GM21737 (cell line): Measurements from ENCODE around the gene PRAMEF4.
"Not testable (repeated sequence)": the region's sequence is repeated elsewhere in the genome, so short reads cannot be mapped to it uniquely, and the experiment has no call there.

Experiments
- ATAC-seq: cut with Tn5 transposase; IDR thresholded peaks from one replicate; pipeline ENCODE4 v1.9.1; 2021; ENCODE audit warnings: mild to moderate bottlenecking, moderate library complexity; ENCODE audit not compliant: unreplicated experiment

The PRAMEF4 gene

GRCh38 chr1:12886101-12886500 is at the start of gene PRAMEF4:
Gene PRAMEF4, minus strand, starts transcription at chr1:12886201. Its CDS starts 2,807 bp downstream, at chr1:12883394.
- ATAC-seq, result not testable (repeated sequence)

DNA sequence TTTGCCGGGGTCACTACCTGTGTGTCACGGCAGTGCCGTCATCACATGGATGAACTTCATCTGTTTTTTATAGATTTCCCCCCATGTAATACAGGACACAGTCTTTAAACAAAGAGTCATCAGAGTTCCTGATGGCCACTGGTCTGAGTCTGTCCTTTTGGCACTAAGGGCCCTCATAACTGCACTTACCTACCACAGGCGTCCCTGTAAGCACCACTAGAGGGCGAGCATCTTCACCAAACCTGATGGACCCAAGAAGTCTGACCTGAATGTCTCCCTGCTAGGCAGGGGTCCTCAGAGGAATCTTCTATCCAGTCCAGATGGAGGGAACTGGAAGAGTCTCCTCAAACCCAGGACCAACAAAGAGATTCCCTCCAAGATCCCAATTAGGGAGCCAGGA is 38.4 kb upstream of the PRAMEF4 start:
- ATAC-seq, result not testable (repeated sequence)

DNA sequence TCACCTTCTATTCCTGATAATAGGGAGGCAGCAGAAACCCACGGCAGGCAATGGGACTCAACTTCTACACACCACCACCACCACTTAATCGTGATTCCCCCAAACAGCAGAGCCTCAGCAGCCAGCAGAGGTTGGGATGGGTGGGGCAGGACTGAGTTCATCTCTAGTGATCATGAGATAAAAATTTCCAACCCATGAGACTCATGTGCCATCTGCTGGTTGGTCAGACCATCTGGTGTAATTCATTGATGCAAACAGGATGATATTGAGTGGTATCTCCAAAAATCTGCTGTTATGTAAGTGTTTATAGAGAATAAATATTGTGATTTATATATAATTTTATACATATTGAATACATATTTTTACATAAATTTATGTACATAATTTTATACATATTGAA is 35.7 kb upstream of the PRAMEF4 start:
- not testable (repeated sequence) for ATAC-seq

DNA sequence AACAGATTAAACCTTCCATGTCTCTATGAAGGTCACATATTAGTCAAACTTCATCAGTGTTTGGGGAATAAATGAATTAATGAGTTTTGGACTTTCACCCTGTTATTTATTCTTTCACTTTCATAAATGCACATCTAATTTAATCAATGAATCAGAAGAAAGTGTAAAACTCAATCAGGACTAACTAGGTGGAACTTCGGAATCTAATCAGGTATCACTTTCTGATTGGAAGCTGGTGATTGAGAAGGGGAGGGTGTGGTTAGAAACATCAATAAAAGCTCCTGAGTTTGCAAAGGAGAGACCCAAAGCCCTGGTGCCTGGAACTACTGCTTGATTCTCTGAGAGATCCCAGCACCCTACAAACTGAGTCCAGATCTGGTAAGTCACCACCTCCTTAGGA is 30.3 kb upstream of the PRAMEF4 start, which contains the start of gene PRAMEF7:
Gene PRAMEF7, plus strand, starts transcription at position 301 of the 400 bp plus-strand sequence. CDS start 1,083 bp downstream, outside the sequence.
- ATAC-seq, result not testable (repeated sequence)

- not testable (repeated sequence) for ATAC-seq
These were observed 18.0 kb upstream of the PRAMEF4 start for GRCh38 chr1:12903793-12904572.

- not testable (repeated sequence) for ATAC-seq
These were observed 13.2 kb upstream of the PRAMEF4 start for GRCh38 chr1:12899186-12899585.

DNA sequence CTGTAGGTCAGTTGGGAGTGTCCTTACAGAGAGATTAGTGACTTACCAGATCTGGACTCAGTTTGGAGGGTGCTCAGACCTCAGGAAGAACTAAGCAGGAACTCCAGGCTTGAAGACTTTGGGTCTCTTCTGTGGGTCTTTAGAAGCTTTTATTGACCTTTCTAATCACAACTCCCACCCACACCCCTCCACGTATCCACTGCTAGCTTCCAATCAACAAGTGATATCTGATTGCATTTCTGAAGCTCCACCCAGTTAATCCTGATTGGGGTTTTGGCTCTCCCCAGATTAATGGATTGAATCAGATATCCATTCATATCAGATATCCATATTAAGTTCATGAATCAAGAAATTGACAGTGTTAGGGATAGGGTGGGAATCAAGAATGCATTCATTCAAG is 12.2 kb upstream of the PRAMEF4 start, which contains the start of gene PRAMEF10:
Gene PRAMEF10, minus strand, starts transcription at position 101 of the 400 bp plus-strand sequence. CDS start 2,423 bp downstream, outside the sequence.
- not testable (repeated sequence) for ATAC-seq

DNA sequence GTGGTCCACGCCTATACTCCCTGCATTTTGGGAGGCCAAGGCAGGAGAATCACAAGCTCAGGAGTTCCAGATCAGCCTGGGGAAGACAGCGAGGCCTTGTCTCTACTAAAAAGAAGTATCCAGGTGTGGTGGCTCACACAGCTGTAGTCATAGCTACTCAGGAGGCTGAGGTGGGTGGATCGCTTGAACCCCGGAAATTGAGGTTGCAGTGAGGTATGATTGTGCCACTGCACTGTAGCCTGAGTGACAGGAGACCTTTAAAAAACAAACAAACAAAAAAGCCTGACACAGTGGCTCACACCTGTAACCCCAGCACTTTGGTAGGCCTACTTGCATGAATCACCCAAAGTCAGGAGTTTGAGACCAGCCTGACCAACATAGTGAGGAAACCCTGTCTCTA is 7.5 kb downstream of the PRAMEF4 start:
- ATAC-seq, result not testable (repeated sequence)

- ATAC-seq, result not testable (repeated sequence)
These were observed 22.7 kb downstream of the PRAMEF4 start for GRCh38 chr1:12863131-12863880.

DNA sequence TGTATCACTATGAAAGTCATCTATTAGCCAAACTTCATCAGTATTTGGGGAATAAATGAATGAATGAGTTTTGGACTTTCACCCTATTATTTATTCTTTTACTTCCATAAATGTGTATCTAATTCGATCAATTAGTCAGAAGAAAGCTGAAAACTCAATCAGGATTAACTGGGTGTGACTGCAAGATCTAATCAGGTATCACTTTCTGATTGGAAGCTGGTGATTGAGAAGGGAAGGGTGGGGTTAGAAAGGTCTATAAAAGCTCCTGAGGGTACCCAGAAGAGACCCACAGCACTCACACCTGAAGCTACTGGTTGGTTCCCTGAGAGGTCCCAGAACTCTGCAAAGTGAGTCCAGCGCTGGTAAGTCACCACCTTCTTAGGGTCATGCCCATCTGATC is 29.2 kb downstream of the PRAMEF4 start, which contains the start of gene PRAMEF2:
Gene PRAMEF2, plus strand, starts transcription at position 301 of the 400 bp plus-strand sequence. CDS start 1,924 bp downstream, outside the sequence.
- not testable (repeated sequence) for ATAC-seq

DNA sequence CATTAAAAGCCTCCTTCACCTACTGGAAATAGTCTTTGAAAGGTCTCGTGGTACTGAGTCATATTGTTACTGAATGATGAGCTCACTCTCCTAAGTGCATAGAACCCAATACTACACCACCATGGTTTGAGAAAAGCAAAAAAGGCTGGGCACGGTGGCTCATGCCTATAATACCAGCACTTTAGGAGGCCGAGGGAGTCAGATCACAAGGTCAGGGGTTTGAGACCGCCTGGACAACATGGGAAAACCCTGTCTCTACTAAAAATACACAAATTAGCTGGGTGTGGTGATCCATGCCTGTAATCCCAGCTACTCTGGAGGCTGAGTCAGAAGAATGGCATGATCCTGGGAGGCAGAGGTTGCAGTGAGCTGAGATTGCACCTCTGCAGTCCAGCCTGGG is 34.2 kb downstream of the PRAMEF4 start:
- ATAC-seq, result no peak

DNA sequence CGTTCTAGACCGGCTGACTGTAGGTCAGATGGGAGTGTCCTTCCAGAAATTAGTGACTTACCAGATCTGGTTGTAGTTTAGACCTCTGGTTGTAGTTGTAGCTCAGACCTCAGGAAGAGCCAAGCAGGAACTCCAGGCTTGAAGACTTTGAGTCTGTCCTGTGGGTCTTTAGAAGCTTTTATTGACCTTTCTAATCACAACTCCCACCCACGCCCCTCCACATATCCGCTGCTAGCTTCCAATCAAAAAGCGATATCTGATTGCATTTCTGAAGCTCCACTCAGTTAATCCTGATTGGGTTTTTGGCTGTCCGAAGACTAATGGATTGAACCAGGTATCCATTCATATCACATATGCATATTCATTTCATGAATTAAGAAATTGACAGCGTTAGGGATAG is 37.4 kb downstream of the PRAMEF4 start, which contains the start of gene HNRNPCL1:
Gene HNRNPCL1, minus strand, starts transcription at position 101 of the 400 bp plus-strand sequence. CDS start 431 bp downstream, outside the sequence.
- not testable (repeated sequence) for ATAC-seq

DNA sequence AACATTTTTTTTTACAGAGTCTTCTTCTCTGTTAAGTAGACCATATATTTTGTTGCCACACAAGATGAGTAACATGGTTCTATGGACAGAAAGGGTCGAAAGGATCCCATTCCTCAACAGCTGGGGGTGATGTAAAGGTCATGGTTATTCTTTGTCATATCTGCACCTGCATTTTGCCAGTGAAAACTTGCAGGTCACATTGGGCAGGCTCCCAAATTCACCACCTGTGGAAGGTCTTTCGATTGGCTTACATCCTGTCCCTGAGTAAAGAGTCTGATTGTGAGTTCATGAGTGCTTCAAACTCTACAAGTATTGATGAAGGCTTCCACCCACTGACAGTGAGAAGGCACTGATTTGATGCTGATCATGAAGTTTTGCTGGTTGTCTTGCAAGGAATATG is 52.8 kb downstream of the PRAMEF4 start:
- ATAC-seq, result not testable (repeated sequence)

DNA sequence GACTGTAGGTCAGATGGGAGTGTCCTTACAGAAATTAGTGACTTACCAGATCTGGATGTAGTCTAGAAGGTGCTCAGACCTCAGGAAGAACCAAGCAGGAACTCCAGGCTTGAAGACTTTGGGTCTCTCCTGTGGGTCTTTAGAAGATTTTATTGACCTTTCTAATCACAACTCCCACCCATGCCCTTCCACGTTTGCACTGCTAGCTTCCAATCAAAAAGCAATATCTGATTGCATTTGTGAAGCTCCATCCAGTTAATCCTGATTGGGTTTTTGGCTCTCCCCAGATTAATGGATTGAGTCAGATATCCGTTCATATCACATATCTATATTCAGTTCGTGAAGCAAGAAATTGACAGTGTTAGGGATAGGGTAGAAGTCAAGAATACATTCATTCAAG is 54.7 kb downstream of the PRAMEF4 start, which contains the start of gene PRAMEF11:
Gene PRAMEF11, minus strand, starts transcription at position 101 of the 400 bp plus-strand sequence. CDS start 2,621 bp downstream, outside the sequence.
- ATAC-seq, result not testable (repeated sequence)
